GM23338 (cell line): ENCODE results near the gene DIP2C. TPM values are rescaled to one million over a fixed set of nuclear protein-coding genes. Genes with fewer than 3 reads are reported as not detected.

Experiments
- ATAC-seq: fragments of 200-7000 bp; cut with Tn5 transposase; 3 replicates; pipeline ENCODE4 v1.9.1; 2020
- DNase-seq: peaks from one replicate; pipeline ENCODE4 v3.0.0-alpha.2; 2015; ENCODE audit warnings: low spot score
- H2AFZ ChIP-seq: fragments of 200-600 bp; sonication (generic); 2 replicates; pipeline ENCODE4 v1.8.0; 2016; ENCODE audit warnings: antibody characterized with exemption, mild to moderate bottlenecking, moderate library complexity
- H3F3A ChIP-seq: fragments of 200-600 bp; sonication (generic); replicated peaks from 2 replicates; pipeline ENCODE4 v1.8.0; 2017; ENCODE audit warnings: antibody characterized with exemption, mixed run types, low read depth
- H3K27ac ChIP-seq: fragments of 200-600 bp; sonication (generic); 2 replicates; pipeline ENCODE4 v1.6.1; 2016; ENCODE audit warnings: low read depth
- H3K27me3 ChIP-seq: fragments of 200-600 bp; sonication (generic); 2 replicates; pipeline ENCODE4 v1.8.0; 2016; ENCODE audit warnings: mild to moderate bottlenecking, mixed run types, moderate library complexity; ENCODE audit not compliant: insufficient read depth
- H3K36me3 ChIP-seq: fragments of 200-600 bp; sonication (generic); 2 replicates; pipeline ENCODE4 v1.8.0; 2016; ENCODE audit warnings: mild to moderate bottlenecking; ENCODE audit not compliant: insufficient read depth
- H3K4me1 ChIP-seq: fragments of 200-600 bp; sonication (generic); 2 replicates; pipeline ENCODE4 v1.8.0; 2016; ENCODE audit warnings: mild to moderate bottlenecking, moderate library complexity; ENCODE audit not compliant: insufficient read depth
- H3K4me2 ChIP-seq: fragments of 200-600 bp; sonication (generic); 2 replicates; pipeline ENCODE4 v1.7.1; 2017; ENCODE audit warnings: mixed run types
- H3K4me3 ChIP-seq: fragments of 200-600 bp; sonication (generic); 2 replicates; pipeline ENCODE4 v1.6.1; 2016; ENCODE audit warnings: mixed run types
- H3K79me2 ChIP-seq: fragments of 200-600 bp; sonication (generic); replicated peaks from 2 replicates; pipeline ENCODE4 v1.8.0; 2017; ENCODE audit warnings: mild to moderate bottlenecking; ENCODE audit not compliant: insufficient read depth
- H3K9me2 ChIP-seq: fragments of 200-600 bp; sonication (generic); 2 replicates; pipeline ENCODE4 v1.8.0; 2017; ENCODE audit not compliant: insufficient read depth
- H4K20me1 ChIP-seq: fragments of 200-600 bp; sonication (generic); replicated peaks from 2 replicates; pipeline ENCODE4 v1.8.0; 2017; ENCODE audit warnings: mild to moderate bottlenecking; ENCODE audit not compliant: insufficient read depth
- H3K27ac Mint-ChIP-seq: 2 replicates; pipeline ENCODE4 v1.8.0; 2020; ENCODE audit warnings: inconsistent platforms, mild to moderate bottlenecking, moderate library complexity, mixed read lengths
- H3K27me3 Mint-ChIP-seq: 3 replicates; pipeline ENCODE4 v1.8.0; 2022; ENCODE audit warnings: low read depth, mild to moderate bottlenecking, moderate library complexity, mixed read lengths, inconsistent platforms; ENCODE audit not compliant: insufficient read depth, poor library complexity
- H3K36me3 Mint-ChIP-seq: 3 replicates; pipeline ENCODE4 v1.8.0; 2021; ENCODE audit warnings: low read depth, mild to moderate bottlenecking, inconsistent platforms, moderate library complexity, mixed read lengths
- H3K4me1 Mint-ChIP-seq: 3 replicates; pipeline ENCODE4 v1.8.0; 2020; ENCODE audit warnings: mild to moderate bottlenecking, inconsistent platforms, mixed read lengths
- H3K4me3 Mint-ChIP-seq: 3 replicates; pipeline ENCODE4 v1.8.0; 2021; ENCODE audit warnings: moderate library complexity, mild to moderate bottlenecking, inconsistent platforms, mixed read lengths
- H3K9me3 Mint-ChIP-seq: 3 replicates; pipeline ENCODE4 v1.8.0; 2020; ENCODE audit warnings: moderate library complexity, mild to moderate bottlenecking, inconsistent platforms, mixed read lengths
- EZH2 ChIP-seq: fragments of 200-600 bp; sonication (generic); IDR thresholded peaks from one replicate; pipeline ENCODE4 v1.8.0; 2017; ENCODE audit warnings: antibody characterized with exemption, mild to moderate bottlenecking, low read depth; ENCODE audit not compliant: unreplicated experiment
- JUNB ChIP-seq: IDR thresholded peaks from one replicate; pipeline ENCODE4 v1.6.1; 2016; ENCODE audit warnings: antibody characterized with exemption; ENCODE audit not compliant: unreplicated experiment
- REST ChIP-seq: IDR thresholded peaks from one replicate; pipeline ENCODE4 v1.6.1; 2018; ENCODE audit warnings: antibody characterized with exemption; ENCODE audit not compliant: unreplicated experiment
- STAT1 ChIP-seq: IDR thresholded peaks from one replicate; pipeline ENCODE4 v1.6.1; 2016; ENCODE audit warnings: antibody characterized with exemption; ENCODE audit not compliant: unreplicated experiment
- ZNF114 ChIP-seq: fragments of 250-450 bp; sonication (Bioruptor Pico); IDR thresholded peaks from 2 replicates; pipeline ENCODE4 v1.5.0; 2020; ENCODE audit warnings: mild to moderate bottlenecking, moderate library complexity
- ZNF462 ChIP-seq: fragments of 250-450 bp; sonication (Bioruptor Pico); IDR thresholded peaks from 2 replicates; pipeline ENCODE4 v1.5.0; 2020; ENCODE audit warnings: mild to moderate bottlenecking, moderate library complexity
- polyA plus RNA-seq: library from polyadenylated mRNA; unstranded; fragments of >200 nt; fragmentation: Nextera tagmentation; extraction: Ambion mirVana; gene quantifications from 2 replicates; pipeline ENCODE4 v1.2.1, GENCODE V29; 2016
- total RNA-seq: library from RNA; depleted of rRNA; stranded (reverse); fragments of >200 nt; shearing (Covaris generic); gene quantifications from 2 replicates; pipeline ENCODE4 v1.2.3, GENCODE V29; 2014

Gene DIP2C
- total and polyA plus RNA-seq, 2 experiments from 2014 or later: 5.1 to 7.7 TPM

- TF ChIP-seq ZNF462 (CRISPR knock-in tag): no peak
- no peak for TF ChIP-seq EZH2
These were observed 270.6 kb downstream of the DIP2C start (continued) for GRCh38 chr10:418894-419293.

- H3K4me3 Mint-ChIP-seq: no peak overlapping the region
- H3K27ac Mint-ChIP-seq: no peak overlapping the region
- H3K27me3 Mint-ChIP-seq: peaks cover 6% of the 10 kb centered on the region
- H3K4me1 Mint-ChIP-seq: 0 out of 3 replicates have a peak, but pooled peaks cover 3% of the 10 kb centered on the region
- no peak overlapping the region for H3K27ac ChIP-seq
- DNase-seq (no peak), ATAC-seq (no peak)
- H3K27me3 ChIP-seq: no peaks in the 10 kb centered on the region
- H3K4me1 ChIP-seq: no peaks in the 10 kb centered on the region
- H3K36me3 ChIP-seq: no peaks in the 10 kb centered on the region
- no peak overlapping the region for H3K4me2 ChIP-seq
- no peaks in the 10 kb centered on the region for H4K20me1 ChIP-seq
- no peak overlapping the region for H2AFZ ChIP-seq
- no peaks in the 10 kb centered on the region for H3K79me2 ChIP-seq
- H3K36me3 Mint-ChIP-seq: peaks cover 5% of the 10 kb centered on the region; the same call in 1 of the 3 replicates
- no peaks in the 10 kb centered on the region for H3K9me2 ChIP-seq
- H3F3A ChIP-seq: no peaks in the 10 kb centered on the region
- H3K9me3 Mint-ChIP-seq: no peaks in the 10 kb centered on the region
- no peak overlapping the region for H3K4me3 ChIP-seq
- TF ChIP-seq REST: no peak
- TF ChIP-seq ZNF114 (CRISPR knock-in tag): no peak
- no peak for TF ChIP-seq ZNF462 (CRISPR knock-in tag)
- TF ChIP-seq STAT1: no peak
- no peak for TF ChIP-seq JUNB
These were observed 271.2 kb downstream of the DIP2C start for GRCh38 chr10:418226-418625.
